GM12872 (cell line): Measurements from ENCODE around the gene RNU6-9.

ENCODE experiments used
- CTCF ChIP-seq: IDR thresholded peaks from 3 replicates; pipeline ENCODE4 v1.5.1; 2011; ENCODE audit warnings: low read depth, mild to moderate bottlenecking, low read length, moderate library complexity; ENCODE audit not compliant: insufficient read depth

The RNU6-9 gene

GRCh38 chr19:879711-880438 lies 13.4 kb upstream of the RNU6-9 start:
- no peak for TF ChIP-seq CTCF

DNA sequence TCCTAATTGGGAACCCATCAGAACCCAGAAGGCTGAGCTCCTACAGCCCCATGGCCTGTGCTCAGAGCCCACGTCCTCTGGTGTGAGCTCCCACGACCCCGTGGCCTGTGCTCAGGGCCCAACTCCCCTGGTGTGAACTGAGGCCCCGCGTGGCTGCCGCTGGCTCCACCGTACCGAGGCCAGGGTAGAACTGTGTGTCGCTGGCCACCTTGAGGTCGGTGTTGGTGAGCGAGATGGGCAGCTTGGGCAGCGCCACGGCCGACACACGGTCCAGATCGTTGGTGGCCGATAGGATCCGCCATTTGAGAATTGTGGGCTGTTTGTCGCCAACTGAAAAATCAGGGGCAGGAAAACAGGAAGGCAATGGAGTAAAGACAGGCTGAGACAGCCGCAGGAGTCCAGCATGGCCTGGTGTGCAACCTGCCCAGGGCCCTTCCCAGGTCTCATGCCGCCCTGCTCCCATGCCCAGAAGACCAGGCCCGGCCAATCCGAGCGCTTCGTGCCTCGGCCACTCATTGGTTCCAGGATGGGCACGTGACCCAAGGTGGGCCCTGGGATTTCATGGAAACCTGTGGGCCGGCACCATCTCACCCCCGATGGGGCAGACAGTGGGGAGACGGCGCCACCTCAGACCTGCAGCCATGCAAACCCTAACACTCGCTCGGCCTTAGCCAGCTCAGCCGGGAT lies 11.8 kb upstream of the RNU6-9 start:
- no peak for TF ChIP-seq CTCF

- no peak for TF ChIP-seq CTCF
Observed at GRCh38 chr19:882871-883497, 10.3 kb upstream of the RNU6-9 start.

- TF ChIP-seq CTCF = no peak
Observed at GRCh38 chr19:883661-884211, 9.5 kb upstream of the RNU6-9 start.

- TF ChIP-seq CTCF = no peak
Observed at GRCh38 chr19:884420-885211, 8.7 kb upstream of the RNU6-9 start.

- TF ChIP-seq CTCF = no peak
Observed at GRCh38 chr19:885536-886224, 7.6 kb upstream of the RNU6-9 start.

GRCh38 chr19:887072-887471 lies 6.2 kb upstream of the RNU6-9 start:
- TF ChIP-seq CTCF = no peak
